Sciatic nerve (tissue), 2 donors: Measurements from ENCODE around the gene ATP6V1G2. TPM values are rescaled to one million over a fixed set of nuclear protein-coding genes. Genes with fewer than 3 reads are reported as not detected.
"Not testable (repeated sequence)": the region's sequence is repeated elsewhere in the genome, so short reads cannot be mapped to it uniquely, and the experiment has no call there.

Experiments
- ATAC-seq: fragments of 200-7000 bp; cut with Tn5 transposase; one replicate; pipeline ENCODE4 v1.9.1; 2020; ENCODE audit warnings: mild to moderate bottlenecking, moderate library complexity
- DNase-seq: peaks from one replicate; pipeline ENCODE4 v3.0.0-alpha.2; 2020; ENCODE audit warnings: low spot score
- intact Hi-C: fragments of 100-400 bp; cut with DNase I; formaldehyde crosslinking; loops from one replicate; pipeline ENCODE4 v1.14.2; 2022
- total RNA-seq: library from RNA; stranded (reverse); fragmentation: NEBNext Ultra II Directional; extraction: Animal tissue kit (Norgen Biotek cat#: 25700); gene quantifications from one replicate; pipeline ENCODE4 v1.2.1, GENCODE V29; 2021
- donor health status: DM: no; HTN: no; CAD: no.
- donor health status: DM: no; HTN: no; CAD: no.

Gene ATP6V1G2
- 4.8 TPM for total RNA-seq

DNA sequence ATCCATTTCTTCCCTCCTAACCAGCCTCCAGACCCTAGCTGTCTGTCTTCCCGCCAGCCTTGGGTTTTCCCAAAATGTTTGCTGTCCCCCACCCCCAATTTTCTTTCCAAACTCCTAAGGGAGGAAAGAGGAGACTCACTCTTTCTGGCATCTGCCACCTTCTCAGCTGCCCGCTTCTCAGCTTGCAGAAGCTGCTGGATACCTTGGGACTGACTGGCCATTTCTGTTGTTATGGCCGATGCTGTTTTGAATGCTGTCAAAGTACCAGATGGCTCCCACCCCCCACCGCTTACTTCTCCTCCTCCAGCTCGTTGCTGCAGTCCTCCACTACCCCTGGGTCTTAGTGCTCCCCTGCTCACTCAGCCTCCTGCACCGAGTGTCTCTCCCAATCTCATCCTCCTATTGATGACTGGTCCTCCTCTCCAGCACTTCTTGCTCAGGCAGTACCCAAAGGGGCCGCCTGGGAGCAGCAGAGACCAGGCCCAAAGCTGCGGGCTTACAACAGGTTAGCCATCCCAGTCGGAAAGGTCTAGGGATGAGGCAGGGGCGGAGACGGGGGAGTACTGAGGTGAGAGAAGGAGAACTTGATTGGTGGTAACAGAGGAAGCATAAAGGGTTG is at the start of gene ATP6V1G2:
Gene ATP6V1G2, minus strand, starts transcription at position 270 of the 619 bp plus-strand sequence. Its CDS starts 49 bp downstream, at position 221.
- peak; percentile 91 for DNase-seq
- ATAC-seq: peak; percentile 83
- intact Hi-C loops: loop anchor here (2.0 to 10.0 kb wide), 2 partner anchors 52 to 288 kb away; no protein-coding TSS in a partner anchor

DNA sequence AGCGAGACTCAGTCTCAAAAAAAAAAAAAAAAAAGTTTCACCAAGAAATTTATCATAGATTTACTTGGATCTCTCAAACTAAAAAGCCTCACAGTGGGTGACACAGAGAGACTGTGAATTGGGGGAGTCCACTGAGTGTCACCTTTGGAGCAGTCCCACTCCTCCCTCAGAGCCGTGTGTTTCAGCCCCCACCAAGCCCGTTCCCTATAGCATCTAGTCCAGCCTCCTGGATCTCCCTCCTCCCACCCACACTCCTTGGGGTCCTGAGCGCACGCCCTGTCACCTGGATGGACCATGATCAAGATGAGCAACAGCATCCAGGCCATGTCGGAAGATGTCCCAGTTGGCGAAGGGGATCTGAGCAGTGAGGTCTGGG is 46.0 kb upstream of the ATP6V1G2 start:
- no peak for ATAC-seq
- intact Hi-C loops: no loop called here
- no peak for DNase-seq

DNA sequence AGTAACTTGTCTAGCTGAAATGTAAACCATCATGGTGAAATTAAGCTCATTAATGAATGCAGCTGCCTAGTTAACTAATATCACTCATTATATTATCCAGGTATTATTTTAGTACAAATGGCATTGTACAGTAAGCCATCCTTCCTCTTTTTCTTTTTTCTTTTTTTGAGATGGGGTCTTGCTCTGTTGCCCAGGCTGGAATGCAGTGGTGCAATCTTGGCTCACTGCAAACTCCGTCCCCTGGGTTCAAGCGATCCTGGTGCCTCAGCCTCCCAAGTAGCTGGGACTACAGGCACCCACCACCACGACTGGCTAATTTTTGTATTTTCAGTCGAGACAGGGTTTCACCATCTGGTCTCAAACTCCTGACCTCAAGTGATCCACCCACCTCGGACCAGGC is 44.3 kb upstream of the ATP6V1G2 start:
- intact Hi-C loops, DNase-seq, ATAC-seq: not testable (repeated sequence)

DNA sequence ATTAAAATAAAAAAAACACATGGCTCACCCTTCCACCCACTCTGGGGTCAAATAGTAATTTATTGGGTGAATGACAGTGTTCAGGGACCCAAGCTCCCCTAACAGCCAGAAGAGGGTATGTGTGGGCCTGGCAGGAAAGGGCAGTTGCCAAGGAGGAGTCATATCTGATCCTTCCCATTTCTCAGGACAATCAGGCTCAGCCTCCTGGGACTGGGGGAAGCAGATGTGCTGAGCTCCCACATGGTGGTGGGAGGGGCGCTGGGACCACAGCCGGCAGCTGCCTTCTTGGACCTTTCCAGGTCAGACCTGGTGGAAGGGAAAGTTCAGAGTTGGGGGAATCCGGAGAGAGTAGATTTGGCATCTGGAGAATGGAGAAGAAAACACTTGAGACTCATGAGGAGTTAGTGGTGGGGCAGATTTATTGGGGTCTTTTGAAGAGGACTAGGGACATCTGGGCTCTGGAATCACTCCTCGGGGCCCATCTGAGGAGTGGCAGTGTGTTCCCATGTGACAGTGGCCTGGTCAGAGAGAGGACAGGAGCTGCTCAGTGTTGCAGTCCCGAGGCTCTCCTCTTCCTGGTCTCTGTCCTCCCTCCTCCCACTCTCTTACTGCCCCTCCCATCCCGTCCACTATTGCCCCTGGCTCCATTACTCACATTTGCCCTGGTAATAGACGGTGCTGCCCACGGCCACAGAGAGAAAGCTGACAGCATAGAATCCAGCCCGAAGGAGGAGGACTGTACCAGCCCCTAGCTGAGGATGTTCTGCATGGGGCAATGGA is 42.7 kb upstream of the ATP6V1G2 start:
- DNase-seq (no peak), ATAC-seq (no peak)
- intact Hi-C loops: no loop called here

DNA sequence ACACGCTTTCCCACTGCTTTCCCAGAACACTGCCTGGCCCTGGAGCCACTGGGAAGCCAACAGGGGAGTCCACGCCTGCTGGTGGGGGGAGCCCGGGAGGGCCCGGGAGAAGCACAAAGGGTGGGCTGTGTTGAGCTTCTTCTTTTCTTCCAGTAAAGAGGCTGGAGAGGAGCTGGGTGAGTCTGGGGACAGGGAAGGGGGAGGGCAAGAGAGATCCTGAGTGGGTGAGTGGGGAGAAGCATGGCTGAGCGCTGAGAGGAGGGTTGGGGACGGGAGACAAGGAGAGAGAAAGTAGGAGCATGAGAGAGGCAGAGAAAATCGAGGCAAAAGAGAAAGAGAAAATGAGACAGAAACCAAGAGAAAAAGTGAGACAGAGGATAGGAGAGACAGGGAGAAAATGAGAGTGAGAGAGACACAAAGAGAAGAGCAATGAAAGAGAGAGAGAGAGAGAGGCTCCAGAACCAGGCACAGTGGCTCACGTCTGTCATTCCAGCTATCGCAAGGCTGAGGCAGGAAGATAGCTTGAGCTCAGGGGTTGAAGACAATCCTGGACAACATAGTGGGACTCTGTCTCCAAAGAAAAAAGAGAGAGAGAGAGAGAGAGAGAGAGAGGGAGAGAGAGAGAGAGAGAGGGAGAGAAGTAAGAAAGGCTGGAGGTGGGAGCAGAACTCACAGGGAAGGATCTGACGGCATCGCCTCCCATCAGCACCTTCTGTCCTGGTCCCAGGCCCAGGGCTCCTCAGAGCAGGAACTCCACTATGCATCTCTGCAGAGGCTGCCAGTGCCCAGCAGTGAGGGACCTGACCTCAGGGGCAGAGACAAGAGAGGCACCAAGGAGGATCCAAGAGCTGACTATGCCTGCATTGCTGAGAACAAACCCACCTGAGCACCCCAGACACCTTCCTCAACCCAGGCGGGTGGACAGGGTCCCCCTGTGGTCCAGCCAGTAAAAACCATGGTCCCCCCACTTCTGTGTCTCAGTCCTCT is 41.7 kb upstream of the ATP6V1G2 start:
- intact Hi-C loops: no loop called here
- ATAC-seq: no peak
- DNase-seq: no peak

DNA sequence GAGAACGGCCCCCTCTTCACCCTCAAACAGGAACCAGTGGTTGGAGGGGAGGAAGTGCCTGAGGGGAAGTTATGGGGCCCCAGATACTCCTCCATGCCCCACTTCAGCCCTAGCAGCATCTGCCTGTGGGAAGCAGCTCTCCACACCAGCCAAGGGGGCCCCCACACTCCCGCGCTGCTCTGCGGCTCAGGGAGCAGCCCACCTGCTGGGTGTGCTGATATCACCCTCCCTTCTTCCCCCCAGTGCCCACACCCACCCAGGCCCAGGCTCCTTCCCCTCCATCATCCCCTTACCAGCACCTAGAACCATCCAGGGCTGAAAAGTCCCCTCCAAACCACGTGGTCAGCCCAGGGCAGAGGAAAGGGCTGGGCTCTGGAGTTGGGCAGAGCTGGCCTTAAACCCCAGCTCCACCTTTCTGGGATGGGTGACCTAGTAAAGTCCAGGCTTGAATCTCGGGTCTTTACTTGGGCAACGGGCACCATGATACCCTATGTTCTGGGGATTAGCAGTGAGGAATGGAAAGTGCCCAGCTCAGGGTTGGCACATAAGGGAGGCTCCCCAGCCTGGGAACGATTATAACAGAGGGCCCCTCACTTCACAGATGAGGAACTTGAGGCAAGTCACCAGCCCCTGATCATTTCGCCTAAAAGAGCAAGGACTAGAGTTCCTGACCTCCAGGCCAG is 40.3 kb upstream of the ATP6V1G2 start:
- intact Hi-C loops: no loop called here
- peak; percentile 69 for ATAC-seq

DNA sequence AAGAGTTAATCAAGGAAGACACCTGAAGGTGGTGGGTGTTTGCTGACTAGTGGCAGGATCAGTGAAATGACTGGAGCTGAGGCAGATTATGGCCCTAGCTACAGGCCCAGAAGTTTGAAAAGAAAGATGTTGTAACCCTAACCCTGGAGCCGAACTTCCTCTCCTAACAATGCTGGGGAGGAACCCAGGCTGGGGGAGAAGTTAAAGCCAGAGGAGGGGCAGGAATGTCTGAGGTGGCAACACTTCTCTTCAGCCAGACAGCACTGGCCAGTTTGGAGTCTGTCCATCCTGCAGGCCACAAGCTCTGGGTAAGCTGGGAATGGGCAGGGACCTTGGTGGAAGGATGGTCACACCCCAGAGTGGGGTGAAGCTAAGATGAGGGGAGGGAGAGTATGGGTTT is 39.6 kb upstream of the ATP6V1G2 start, which contains the start of gene LST1:
Gene LST1, plus strand, starts transcription at position 270 of the 400 bp plus-strand sequence. CDS start 1,023 bp downstream, outside the sequence.
- no peak for DNase-seq
- intact Hi-C loops: no loop called here
- ATAC-seq: peak; percentile 39

More for the DNA sequence above, 40.3 kb upstream of the ATP6V1G2 start:
- DNase-seq: no peak

DNA sequence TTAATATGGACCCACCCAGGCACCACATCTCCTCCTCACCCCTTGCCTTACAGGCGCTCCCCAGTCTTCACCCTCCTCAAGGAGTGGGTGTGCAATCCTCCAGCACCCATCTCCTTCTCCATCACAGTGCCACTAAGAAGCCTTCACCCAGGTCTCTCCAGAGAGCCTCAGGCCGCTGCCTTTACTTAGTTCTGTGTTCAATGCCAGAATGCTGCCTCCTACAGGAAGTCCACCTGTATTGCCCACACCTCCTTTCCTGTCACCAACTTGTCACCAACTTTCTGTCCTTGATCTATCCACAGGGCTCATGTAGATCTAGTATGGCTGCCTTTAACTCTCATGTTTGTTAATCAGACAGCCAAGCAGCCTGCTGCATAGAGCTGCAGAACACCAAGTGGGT is 39.1 kb upstream of the ATP6V1G2 start:
- intact Hi-C loops: no loop called here
- DNase-seq: no peak
- ATAC-seq: no peak

DNA sequence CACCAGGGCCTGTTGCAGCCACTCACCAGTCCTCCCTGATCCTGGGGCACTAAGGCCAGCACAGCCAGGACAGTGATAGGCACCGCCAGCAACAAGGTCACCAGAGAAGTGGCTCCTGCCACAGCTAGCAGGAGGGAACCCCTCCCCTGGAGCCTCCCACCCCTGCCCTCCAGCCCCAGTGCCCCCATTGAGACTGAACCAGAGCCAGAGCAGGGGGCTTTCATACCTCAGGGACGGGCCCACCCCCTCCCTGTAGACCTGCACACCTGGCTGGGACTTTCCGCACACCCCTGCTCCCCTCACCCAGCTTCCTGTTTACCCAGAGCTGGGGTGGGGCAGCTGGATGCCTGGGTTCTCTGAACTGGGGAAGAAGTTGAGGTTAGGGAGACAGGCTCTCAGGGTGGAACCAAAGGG is 35.8 kb upstream of the ATP6V1G2 start, which contains the start of gene LTB:
Gene LTB, minus strand, starts transcription at position 195 of the 414 bp plus-strand sequence. Its CDS starts 7 bp downstream, at position 188.
- ATAC-seq (no peak), DNase-seq (no peak)
- intact Hi-C loops: no loop called here

DNA sequence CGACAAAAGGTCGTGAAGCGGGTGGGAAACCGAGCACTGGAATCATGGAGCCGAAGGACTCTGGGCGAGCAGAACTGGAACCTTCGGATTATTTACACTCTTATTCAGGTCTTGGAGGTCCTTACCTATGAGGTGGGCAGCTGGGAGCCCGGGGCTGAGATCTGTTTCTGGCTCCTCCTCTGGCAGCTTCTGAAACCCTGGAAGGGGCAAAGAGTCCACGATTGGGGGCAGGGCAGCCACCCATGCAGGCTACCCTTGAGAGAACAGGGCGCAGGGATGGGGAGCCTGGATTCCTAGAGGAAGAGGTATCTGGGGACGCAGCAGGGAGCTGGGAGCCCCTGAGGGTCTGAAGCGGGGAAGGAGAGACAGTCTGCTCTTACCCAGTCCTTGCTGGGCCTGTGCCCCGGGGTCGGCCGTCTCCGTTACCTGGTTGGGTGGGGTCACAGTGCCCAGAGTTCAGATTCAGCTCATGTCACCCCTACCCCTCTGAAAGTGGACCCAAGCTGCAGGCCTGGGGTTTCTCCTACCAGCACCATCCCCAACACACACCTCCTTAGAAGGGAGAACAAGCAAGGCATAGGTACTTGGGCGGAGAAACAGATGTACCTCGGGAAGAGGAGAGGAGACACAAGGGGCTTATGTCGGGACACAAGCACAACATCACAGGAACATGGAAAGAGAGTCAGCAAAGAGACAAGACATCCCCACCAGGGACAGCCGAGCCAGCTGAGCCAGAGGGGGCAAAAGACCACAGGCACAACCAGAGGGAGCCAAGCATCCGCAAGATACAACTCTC is 35.2 kb upstream of the ATP6V1G2 start:
- no peak for DNase-seq
- ATAC-seq: peak; percentile 44
- intact Hi-C loops: no loop called here

DNA sequence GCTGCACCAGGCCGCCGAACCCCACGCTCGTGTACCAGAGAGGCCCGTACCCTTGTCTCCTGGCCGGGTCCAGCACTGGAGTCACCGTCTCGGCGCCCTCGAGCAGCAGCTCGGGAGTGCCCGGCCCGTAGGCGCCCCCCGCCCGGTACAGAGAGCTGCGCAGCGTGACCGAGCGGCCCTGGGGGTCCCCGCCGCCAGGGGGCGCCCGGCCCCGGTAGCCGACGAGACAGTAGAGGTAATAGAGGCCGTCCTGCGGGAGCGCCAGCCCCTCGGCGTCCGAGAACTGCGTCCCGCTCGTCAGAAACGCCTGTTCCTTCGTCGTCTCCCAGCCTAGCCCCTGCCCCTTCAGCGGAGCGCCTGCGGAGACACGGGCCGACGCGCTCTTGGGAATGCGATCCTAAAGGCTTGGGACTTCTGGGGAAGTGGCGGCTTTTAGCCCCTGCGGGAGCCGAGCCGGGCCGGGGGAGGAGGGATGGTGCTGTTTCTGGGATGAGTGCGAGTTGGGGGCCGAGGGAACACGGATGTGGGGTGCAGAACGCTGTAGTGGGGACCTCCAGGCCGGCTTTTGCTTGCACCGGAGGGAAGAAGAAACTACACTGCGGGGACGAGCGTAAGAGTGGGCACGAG is 34.5 kb upstream of the ATP6V1G2 start:
- ATAC-seq (peak; percentile 98), DNase-seq (peak; percentile 92)
- intact Hi-C loops: no loop called here

DNA sequence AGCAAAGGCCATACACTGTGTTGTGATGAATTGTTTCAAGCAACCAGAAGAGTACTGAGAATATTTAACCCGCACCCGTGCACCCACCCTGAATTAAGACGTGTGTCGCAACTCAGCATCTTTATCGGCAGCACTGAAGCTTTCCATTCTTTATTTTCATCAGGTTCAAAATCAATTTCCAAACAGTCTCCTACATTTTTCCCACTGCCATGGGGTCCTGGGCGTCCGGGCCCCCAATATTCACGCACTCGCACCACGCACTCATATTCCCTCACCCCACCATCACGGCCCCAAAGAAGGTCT is 34.0 kb upstream of the ATP6V1G2 start:
- intact Hi-C loops: no loop called here
- ATAC-seq: no peak

DNA sequence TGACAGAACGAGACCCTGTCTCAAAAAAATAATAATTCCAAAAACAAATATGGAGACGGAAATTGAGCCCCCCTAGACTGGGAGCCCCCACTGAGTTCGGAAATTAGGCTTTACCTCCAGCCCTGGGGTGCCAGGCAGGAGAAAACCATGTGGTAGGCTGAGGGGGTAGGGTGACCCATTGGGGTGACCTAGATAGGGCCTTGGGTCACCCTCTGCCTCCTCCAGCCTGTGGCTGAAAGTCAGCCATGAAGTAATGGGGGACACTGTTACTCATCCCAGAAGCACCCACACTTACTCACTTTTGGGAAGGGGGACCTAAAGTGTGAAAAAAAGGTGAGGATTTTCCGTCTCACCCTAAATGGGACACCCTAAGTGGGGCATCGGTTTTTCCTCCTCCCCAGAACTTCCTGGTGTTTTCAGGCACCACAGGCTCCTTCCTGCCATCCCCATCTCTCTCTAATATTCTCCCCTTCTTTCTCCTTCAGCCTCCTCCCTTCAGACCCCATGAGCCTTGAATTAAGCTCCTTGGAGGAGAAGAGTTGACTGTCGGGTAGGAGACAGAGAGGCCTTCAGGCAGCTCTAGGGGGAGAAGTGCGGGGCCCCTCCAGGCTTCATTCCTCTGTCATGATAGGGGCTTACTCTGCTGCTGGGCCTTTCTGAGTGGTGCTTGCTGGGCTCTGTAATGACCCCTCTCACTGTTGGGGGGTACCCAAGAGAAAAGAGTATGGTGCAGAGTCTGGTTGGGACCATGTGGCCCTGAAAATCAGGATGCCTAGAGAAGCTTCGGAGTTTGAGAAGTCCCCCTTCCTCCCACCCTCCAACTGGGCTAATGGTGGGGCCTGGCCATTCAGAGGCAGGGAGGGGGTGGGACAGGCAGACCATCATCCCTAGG is 33.4 kb upstream of the ATP6V1G2 start:
- intact Hi-C loops: no loop called here
- ATAC-seq: no peak
- no peak for DNase-seq

More for the DNA sequence above, 34.0 kb upstream of the ATP6V1G2 start:
- no peak for DNase-seq

DNA sequence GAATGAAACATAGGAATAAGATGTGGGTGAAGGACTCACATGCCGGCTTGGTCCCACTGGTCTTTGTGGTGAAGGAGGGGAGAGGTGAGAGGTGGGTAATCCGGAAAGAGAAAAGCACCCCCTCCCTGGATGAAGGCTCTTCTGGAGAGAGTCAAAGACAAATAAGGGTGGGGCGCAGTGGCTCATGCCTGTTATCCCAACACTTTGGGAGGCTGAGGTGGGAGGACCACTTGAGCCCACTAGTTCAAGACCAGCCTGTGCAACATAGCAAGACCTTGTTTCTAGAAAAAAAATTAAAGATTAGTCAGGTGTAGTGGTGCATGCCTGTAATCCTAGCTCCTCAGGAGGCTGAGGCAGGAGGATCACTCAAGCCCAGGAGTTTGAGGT is 32.7 kb upstream of the ATP6V1G2 start:
- ATAC-seq (no peak), DNase-seq (no peak)
- intact Hi-C loops: no loop called here

DNA sequence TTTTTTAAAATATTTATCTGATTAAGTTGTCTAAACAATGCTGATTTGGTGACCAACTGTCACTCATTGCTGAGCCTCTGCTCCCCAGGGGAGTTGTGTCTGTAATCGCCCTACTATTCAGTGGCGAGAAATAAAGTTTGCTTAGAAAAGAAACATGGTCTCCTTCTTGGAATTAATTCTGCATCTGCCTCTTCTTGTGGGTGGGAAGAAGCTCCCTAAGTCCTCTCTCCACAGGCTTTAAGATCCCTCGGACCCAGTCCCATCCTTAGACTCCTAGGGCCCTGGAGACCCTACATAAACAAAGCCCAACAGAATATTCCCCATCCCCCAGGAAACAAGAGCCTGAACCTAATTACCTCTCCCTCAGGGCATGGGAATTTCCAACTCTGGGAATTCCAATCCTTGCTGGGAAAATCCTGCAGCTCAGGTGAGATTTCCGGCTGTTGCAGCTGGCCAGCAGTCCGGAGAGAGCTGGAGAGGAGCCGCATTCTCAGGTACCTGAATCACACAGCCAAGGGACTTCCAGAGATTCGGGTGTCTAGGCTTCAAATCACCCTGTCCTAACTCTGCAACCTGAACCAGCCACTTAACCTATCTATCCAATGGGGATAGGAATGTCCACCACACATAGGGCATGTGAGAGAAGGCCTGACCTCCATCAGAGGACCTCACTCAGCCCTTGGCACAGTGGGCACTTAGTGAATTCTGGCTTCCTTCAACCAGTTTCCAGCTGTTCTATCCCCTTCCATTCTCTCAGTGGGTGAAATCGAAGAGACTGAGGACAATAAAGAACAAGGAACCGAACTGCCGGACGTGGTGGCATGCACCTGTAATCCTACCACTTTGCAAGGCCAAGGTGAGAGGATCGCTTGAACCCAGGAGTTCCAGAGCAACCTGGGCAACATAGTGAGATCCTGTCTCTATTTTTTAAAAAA is 32.0 kb upstream of the ATP6V1G2 start:
- no peak for DNase-seq
- intact Hi-C loops: no loop called here
- ATAC-seq: no peak

DNA sequence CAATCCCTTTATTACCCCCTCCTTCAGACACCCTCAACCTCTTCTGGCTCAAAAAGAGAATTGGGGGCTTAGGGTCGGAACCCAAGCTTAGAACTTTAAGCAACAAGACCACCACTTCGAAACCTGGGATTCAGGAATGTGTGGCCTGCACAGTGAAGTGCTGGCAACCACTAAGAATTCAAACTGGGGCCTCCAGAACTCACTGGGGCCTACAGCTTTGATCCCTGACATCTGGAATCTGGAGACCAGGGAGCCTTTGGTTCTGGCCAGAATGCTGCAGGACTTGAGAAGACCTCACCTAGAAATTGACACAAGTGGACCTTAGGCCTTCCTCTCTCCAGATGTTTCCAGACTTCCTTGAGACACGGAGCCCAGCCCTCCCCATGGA is 31.2 kb upstream of the ATP6V1G2 start:
- intact Hi-C loops: no loop called here

More for the DNA sequence above, 31.2 kb upstream of the ATP6V1G2 start:
- ATAC-seq: no peak
- DNase-seq: no peak
